HCT116 (cell line): Measurements from ENCODE around the gene TMEM134. TPM values are rescaled to one million over a fixed set of nuclear protein-coding genes. Genes with fewer than 3 reads are reported as not detected.
A peak's percentile ranks its signal among the peaks of the same experiment; 100 is the strongest.
"Not testable (repeated sequence)": the region's sequence is repeated elsewhere in the genome, so short reads cannot be mapped to it uniquely, and the experiment has no call there.

Experiments used
- ATAC-seq: fragments of 200-7000 bp; cut with Tn5 transposase; 2 replicates; pipeline ENCODE4 v1.9.1; 2020; ENCODE audit warnings: mild to moderate bottlenecking, moderate library complexity
- BruUV-seq: library from RNA; stranded (reverse); fragments of 400-500 nt; replicated peaks from 2 replicates; lab custom pipeline; 2021; lab: Mats Ljungman, UMichigan
- CTCF ChIA-PET: fragments of 300-600 bp; sonication (Branson Sonifier 250); formaldehyde crosslinking; loops from one replicate; lab custom pipeline; 2021; ENCODE audit warnings: antibody characterized with exemption; lab: Charles Lee
- POLR2A ChIA-PET: fragments of 300-600, 350-600 bp; sonication (Branson Sonifier 250); formaldehyde crosslinking; loops from one replicate; lab custom pipeline; 2021; ENCODE audit warnings: antibody characterized with exemption; lab: Charles Lee
- RAD21 ChIA-PET, 2 experiments: fragments of 300-600 bp; sonication (Branson Sonifier 250); formaldehyde crosslinking; loops; one replicate each; lab custom pipeline; 2023; ENCODE audit warnings: low total read pairs in 2 of 2; ENCODE audit not compliant: uncharacterized antibody in 2 of 2, unreplicated experiment in 2 of 2, low non-redundant PET in 1 of 2; lab: Charles Lee
- DNase-seq: peaks from one replicate; pipeline ENCODE4 v3.0.0-alpha.2; 2010; ENCODE audit warnings: low read depth, low spot score
- H2AFZ ChIP-seq: fragments of 200-600 bp; shearing (Covaris generic), sonication (generic); 2 replicates; pipeline ENCODE4 v1.6.1; 2017; ENCODE audit warnings: low read depth, mixed run types, mixed read lengths, antibody characterized with exemption, low read length; ENCODE audit not compliant: poor library complexity, severe bottlenecking
- H3K27ac ChIP-seq: 2 replicates; pipeline ENCODE4 v1.5.1; 2012; ENCODE audit warnings: low read depth, low read length
- H3K27me3 ChIP-seq: fragments of 200-600 bp; sonication (generic); 2 replicates; pipeline ENCODE4 v1.6.1; 2016; ENCODE audit warnings: mixed run types, low read length, mixed read lengths; ENCODE audit not compliant: insufficient read depth
- H3K36me3 ChIP-seq, 2 experiments: fragments of 200-500 bp in 1 of 2; fragments of 200-600 bp in 1 of 2; sonication (Bioruptor generic) in 1 of 2; sonication (generic) in 1 of 2; 2 replicates each; pipeline versions ENCODE4 v1.5.1 to v1.6.1; 2014 to 2016; ENCODE audit warnings: low read length in 2 of 2, inconsistent platforms in 1 of 2, mixed read lengths in 1 of 2, mixed run types in 1 of 2; ENCODE audit not compliant: insufficient read depth in 2 of 2, control insufficient read depth in 1 of 2
- H3K4me1 ChIP-seq, 2 experiments: fragments of 200-600 bp in 1 of 2; sonication (generic) in 1 of 2; 2 replicates each; pipeline versions ENCODE4 v1.5.1 to v1.6.1; 2012 to 2017; ENCODE audit warnings: low read length in 2 of 2, inconsistent platforms in 1 of 2, mild to moderate bottlenecking in 1 of 2, mixed read lengths in 1 of 2, mixed run types in 1 of 2, moderate library complexity in 1 of 2; ENCODE audit not compliant: insufficient read depth in 2 of 2, control insufficient read depth in 1 of 2
- H3K4me2 ChIP-seq: fragments of 200-600 bp; sonication (generic); 2 replicates; pipeline ENCODE4 v1.6.1; 2017; ENCODE audit warnings: mixed run types, low read length, mixed read lengths
- H3K4me3 ChIP-seq, 2 experiments: fragments of 200-600 bp in 1 of 2; sonication (generic) in 1 of 2; replicated peaks in 1 of 2; 2 replicates each; pipeline ENCODE4 v1.5.1; 2011 to 2016; ENCODE audit warnings: low read length in 2 of 2, control low read depth in 1 of 2, low read depth in 1 of 2, mild to moderate bottlenecking in 1 of 2, mixed read lengths in 1 of 2, mixed run types in 1 of 2
- H3K79me2 ChIP-seq: fragments of 200-600 bp; sonication (generic); 2 replicates; pipeline ENCODE4 v1.6.1; 2017; ENCODE audit warnings: mild to moderate bottlenecking, mixed run types, low read length, moderate library complexity, mixed read lengths; ENCODE audit not compliant: insufficient read depth
- H3K9ac ChIP-seq: fragments of 200-600 bp; sonication (generic); 2 replicates; pipeline ENCODE4 v1.6.1; 2016; ENCODE audit warnings: low read length, mixed read lengths
- H3K9me2 ChIP-seq: fragments of 200-600 bp; sonication (generic), shearing (Covaris generic); 2 replicates; pipeline ENCODE4 v1.6.1; 2017; ENCODE audit warnings: mixed run types, mild to moderate bottlenecking, moderate library complexity; ENCODE audit not compliant: insufficient read depth
- H3K9me3 ChIP-seq, 2 experiments: fragments of 200-500 bp in 1 of 2; fragments of 200-600 bp in 1 of 2; sonication (Bioruptor generic) in 1 of 2; sonication (generic) in 1 of 2; 2 replicates each; pipeline ENCODE4 v1.6.1; 2014 to 2017; ENCODE audit warnings: low read length in 2 of 2, mixed read lengths in 2 of 2, inconsistent platforms in 1 of 2, low read depth in 1 of 2, mild to moderate bottlenecking in 1 of 2, mixed run types in 1 of 2, moderate library complexity in 1 of 2; ENCODE audit not compliant: control insufficient read depth in 1 of 2, insufficient read depth in 1 of 2
- H4K20me1 ChIP-seq: fragments of 200-600 bp; sonication (generic), shearing (Covaris generic); 2 replicates; pipeline ENCODE4 v1.6.1; 2017; ENCODE audit warnings: mixed run types, mild to moderate bottlenecking, moderate library complexity; ENCODE audit not compliant: insufficient read depth
- CEBPB ChIP-seq: IDR thresholded peaks from 2 replicates; pipeline ENCODE4 v1.6.1; 2012; ENCODE audit warnings: low read depth
- EGR1 ChIP-seq: IDR thresholded peaks from 2 replicates; pipeline ENCODE4 v1.6.1; 2012; ENCODE audit warnings: low read depth
- ELF1 ChIP-seq: IDR thresholded peaks from 2 replicates; pipeline ENCODE4 v1.6.1; 2012; ENCODE audit warnings: low read depth, borderline replicate concordance
- POLR2A ChIP-seq: IDR thresholded peaks from 2 replicates; pipeline ENCODE4 v1.7.0; 2011; ENCODE audit warnings: borderline replicate concordance; ENCODE audit not compliant: insufficient read depth, insufficient read length; ENCODE audit errors: extremely low read depth
- POLR2AphosphoS5 ChIP-seq: IDR thresholded peaks from 2 replicates; pipeline ENCODE4 v1.6.1; 2011; ENCODE audit warnings: mild to moderate bottlenecking, low read depth, low read length, moderate library complexity
- SRF ChIP-seq: IDR thresholded peaks from 2 replicates; pipeline ENCODE4 v1.6.1; 2012; ENCODE audit warnings: low read depth
- TCF7L2 ChIP-seq: IDR thresholded peaks from 2 replicates; pipeline ENCODE4 v1.7.0; 2011; ENCODE audit warnings: borderline replicate concordance, inconsistent platforms; ENCODE audit not compliant: insufficient read depth, insufficient read length; ENCODE audit errors: extremely low read depth
- YY1 ChIP-seq: IDR thresholded peaks from 2 replicates; pipeline ENCODE4 v1.6.1; 2011; ENCODE audit warnings: low read length, low read depth, moderate library complexity, mild to moderate bottlenecking; ENCODE audit not compliant: insufficient replicate concordance; ENCODE audit errors: extremely low read depth
- ZBTB33 ChIP-seq: IDR thresholded peaks from 2 replicates; pipeline ENCODE4 v1.6.1; 2011; ENCODE audit warnings: mild to moderate bottlenecking, low read length, moderate library complexity; ENCODE audit not compliant: insufficient replicate concordance; ENCODE audit errors: extremely low read depth
- ZFX ChIP-seq: fragments of 450-650 bp; IDR thresholded peaks from 2 replicates; pipeline ENCODE4 v1.6.1; 2017
- ZNF274 ChIP-seq: fragments of 200-500 bp; sonication (Bioruptor generic); IDR thresholded peaks from 2 replicates; pipeline ENCODE4 v1.6.1; 2014; ENCODE audit warnings: mild to moderate bottlenecking, low read depth, low read length, inconsistent platforms
- intact Hi-C: fragments of 100-400 bp; cut with micrococcal nuclease; formaldehyde crosslinking; loops from 2 replicates; pipeline ENCODE4 v1.10.0; 2022
- total RNA-seq: library from RNA; stranded (reverse); gene quantifications from one replicate; pipeline ENCODE4 v1.2.1, GENCODE V29; 2021; ENCODE audit not compliant: unreplicated experiment

Gene TMEM134
- total RNA-seq, 1 experiment from 2014 or later: 44.2 TPM

- peaks cover 27% of the 10 kb centered on the region for H3K79me2 ChIP-seq
- no TSS peak for BruUV-seq
- intact Hi-C loops: loop anchor here (1.0 to 5.0 kb wide), 3 partner anchors 36 to 79 kb away; partner anchors contain the start of genes CDK2AP2, PITPNM1 and TMEM134
- H3K9me3 ChIP-seq: no peaks in the 10 kb centered on the region
- peak within 1 kb of the TSS; percentile 95 for H3K4me2 ChIP-seq
- peak; percentile 91 for ATAC-seq
- peak within 1 kb of the TSS; percentile 68 for H2AFZ ChIP-seq
- peak within 1 kb of the TSS; percentile 92 for H3K9ac ChIP-seq
- H4K20me1 ChIP-seq: no peaks in the 10 kb centered on the region
- H3K36me3 ChIP-seq: peaks cover 8 to 10% of the 10 kb centered on the region in 2 experiments; a peak in 3 of 4 replicates
- peak within 1 kb of the TSS; percentile 91 to 98 for H3K4me3 ChIP-seq
- peak within 1 kb of the TSS; percentile 71 for H3K27ac ChIP-seq
- H3K4me1 ChIP-seq: peaks cover 11 to 12% of the 10 kb centered on the region in 2 experiments
- RAD21 ChIA-PET: interaction anchor here in 1 of 2 experiments (0.6 kb wide), 1 partner anchor 334 kb away, joined by 4 read pairs; no protein-coding TSS in a partner anchor
- H3K27me3 ChIP-seq: no peaks in the 10 kb centered on the region
- TF ChIP-seq ZFX (peak; percentile 86; the same call in 1 of the 2 replicates), CEBPB (no peak), TCF7L2 (peak; percentile 34), YY1 (peak; percentile 99), ELF1 (no peak; the same call in 1 of the 2 replicates), ZBTB33 (no peak), SRF (peak; percentile 98), ZNF274 (no peak), POLR2AphosphoS5 (peak; percentile 94), POLR2A (peak; percentile 52), EGR1 (peak; percentile 80)
- DNase-seq: peak; percentile 94
- POLR2A ChIA-PET: interaction anchor here (0.6 to 1.7 kb wide), 3 partner anchors 9 to 155 kb away, joined by 3 to 4 read pairs (median 3); partner anchors contain the start of genes GSTP1 and PTPRCAP
- H3K9me2 ChIP-seq: no peaks in the 10 kb centered on the region
- CTCF ChIA-PET: interaction anchor here (1.0 kb wide), 1 partner anchor 11 kb away, joined by 4 read pairs; no protein-coding TSS in a partner anchor
Measured at GRCh38 chr11:67428052-67429001, 40.7 kb downstream of the TMEM134 start, which contains the start of gene RPS6KB2. RPS6KB2 (plus strand) TSS chr11:67428494; CDS start chr11:67428546, 52 bp downstream.

GRCh38 chr11:67427364-67427859 lies 41.6 kb downstream of the TMEM134 start:
- intact Hi-C loops: loop anchor here (5.0 kb wide), 1 partner anchor 80 kb away; the partner anchor contains the start of genes CDK2AP2 and PITPNM1
- H3K9me3 ChIP-seq, RAD21 ChIA-PET, H3K9me2 ChIP-seq, H3K4me3 ChIP-seq, H3K36me3 ChIP-seq, DNase-seq, ATAC-seq, H2AFZ ChIP-seq, BruUV-seq, CTCF ChIA-PET, H3K27me3 ChIP-seq, H3K9ac ChIP-seq, H4K20me1 ChIP-seq: not testable (repeated sequence)
- Histone ChIP-seq H3K4me1 (peaks cover 15 to 21% of the 10 kb centered on the region in 2 experiments), H3K79me2 (peaks cover 27% of the 10 kb centered on the region), H3K27ac (peak overlapping the region; percentile 20; the same call in 1 of the 2 replicates), H3K4me2 (peak overlapping the region; percentile 95; the same call in 1 of the 2 replicates)
- POLR2A ChIA-PET: interaction anchor here (0.7 kb wide), 1 partner anchor 59 kb away, joined by 3 read pairs; no protein-coding TSS in a partner anchor
